Upper lobe of right lung (tissue), 1 donor: ENCODE results near the gene CNIH1. TPM values are rescaled to one million over a fixed set of nuclear protein-coding genes. Genes with fewer than 3 reads are reported as not detected.
A peak's percentile ranks its signal among the peaks of the same experiment; 100 is the strongest.
"Not testable (repeated sequence)": the region's sequence is repeated elsewhere in the genome, so short reads cannot be mapped to it uniquely, and the experiment has no call there.

Experiments used
- ATAC-seq: fragments of 200-7000 bp; cut with Tn5 transposase; one replicate; pipeline ENCODE4 v1.9.1; 2020; ENCODE audit warnings: mild to moderate bottlenecking, moderate library complexity
- DNase-seq: peaks from one replicate; pipeline ENCODE4 v3.0.0-alpha.2; 2020
- H3K27ac ChIP-seq: fragments of 200-600 bp; one replicate; pipeline ENCODE4 v1.8.0; 2022
- H3K27me3 ChIP-seq: fragments of 200-600 bp; one replicate; pipeline ENCODE4 v1.8.0; 2022; ENCODE audit warnings: mild to moderate bottlenecking
- H3K36me3 ChIP-seq: fragments of 200-600 bp; one replicate; pipeline ENCODE4 v1.8.0; 2022
- H3K4me1 ChIP-seq: fragments of 200-600 bp; one replicate; pipeline ENCODE4 v1.8.0; 2022
- H3K4me3 ChIP-seq: fragments of 200-600 bp; one replicate; pipeline ENCODE4 v1.8.0; 2022; ENCODE audit warnings: mild to moderate bottlenecking
- H3K9me3 ChIP-seq: fragments of 200-600 bp; one replicate; pipeline ENCODE4 v1.8.0; 2022
- CTCF ChIP-seq: fragments of 200-600 bp; IDR thresholded peaks from one replicate; pipeline ENCODE4 v1.8.0; 2022; ENCODE audit warnings: antibody characterized with exemption
- intact Hi-C: fragments of 100-400 bp; cut with DNase I; formaldehyde crosslinking; loops from one replicate; pipeline ENCODE4 v1.11.0; 2022
- total RNA-seq: library from RNA; stranded (reverse); fragmentation: NEBNext Ultra II Directional; extraction: Animal tissue kit (Norgen Biotek cat#: 25700); gene quantifications from one replicate; pipeline ENCODE4 v1.2.1, GENCODE V29; 2021
- donor health status: DM: no; HTN: yes; CAD: no; lungs with severe emphysema.

Gene CNIH1
- total RNA-seq, 1 donor from 2014 or later = 94.0 TPM

- no peaks in the 10 kb centered on the region for H3K27me3 ChIP-seq
- no peak for TF ChIP-seq CTCF
- H3K4me1 ChIP-seq = peaks cover 13% of the 10 kb centered on the region
- intact Hi-C loops = no loop called here
- peak overlapping the region; percentile 62 for H3K4me3 ChIP-seq
- peaks cover 8% of the 10 kb centered on the region for H3K36me3 ChIP-seq
- H3K9me3 ChIP-seq = no peaks in the 10 kb centered on the region
- no peak overlapping the region for H3K27ac ChIP-seq
- ATAC-seq (no peak), DNase-seq (no peak)
These were observed 1.1 kb downstream of the CNIH1 start for GRCh38 chr14:54440037-54440436.

- Histone ChIP-seq H3K9me3 (no peaks in the 10 kb centered on the region), H3K4me3 (no peak overlapping the region), H3K27ac (no peak overlapping the region), H3K4me1 (peaks cover 14% of the 10 kb centered on the region), H3K27me3 (no peaks in the 10 kb centered on the region), H3K36me3 (peaks cover 8% of the 10 kb centered on the region)
- ATAC-seq = no peak
- intact Hi-C loops = no loop called here
- DNase-seq = no peak
- no peak for TF ChIP-seq CTCF
These were observed 2.5 kb downstream of the CNIH1 start for GRCh38 chr14:54438703-54439102.

- H3K4me3 ChIP-seq, H3K9me3 ChIP-seq, intact Hi-C loops, H3K36me3 ChIP-seq, H3K27ac ChIP-seq, ATAC-seq, H3K27me3 ChIP-seq, DNase-seq: not testable (repeated sequence)
- H3K4me1 ChIP-seq = peaks cover 14% of the 10 kb centered on the region
These were observed 3.2 kb downstream of the CNIH1 start for GRCh38 chr14:54437954-54438353.

- ATAC-seq = no peak
These were observed 5.6 kb downstream of the CNIH1 start for GRCh38 chr14:54435500-54435981.

GRCh38 chr14:54428527-54428926 is 12.6 kb downstream of the CNIH1 start:
- intact Hi-C loops = no loop called here
- no peaks in the 10 kb centered on the region for H3K9me3 ChIP-seq
- H3K27ac ChIP-seq = no peak overlapping the region
- no peaks in the 10 kb centered on the region for H3K4me1 ChIP-seq
- ATAC-seq = no peak
- peaks cover 66% of the 10 kb centered on the region for H3K36me3 ChIP-seq
- H3K27me3 ChIP-seq = no peaks in the 10 kb centered on the region
- TF ChIP-seq CTCF = no peak
- H3K4me3 ChIP-seq = no peak overlapping the region
- no peak for DNase-seq

More at GRCh38 chr14:54435500-54435981, 5.6 kb downstream of the CNIH1 start:
- no peak for DNase-seq
- Histone ChIP-seq H3K36me3 (peaks cover 23% of the 10 kb centered on the region), H3K9me3 (no peaks in the 10 kb centered on the region), H3K27me3 (no peaks in the 10 kb centered on the region), H3K4me1 (peaks cover 14% of the 10 kb centered on the region), H3K4me3 (no peak overlapping the region), H3K27ac (no peak overlapping the region)
- intact Hi-C loops = no loop called here
- TF ChIP-seq CTCF = no peak

GRCh38 chr14:54427871-54428270 is 13.3 kb downstream of the CNIH1 start:
- intact Hi-C loops = no loop called here
- no peak for TF ChIP-seq CTCF
- H3K4me1 ChIP-seq = no peaks in the 10 kb centered on the region
- H3K27me3 ChIP-seq = no peaks in the 10 kb centered on the region
- H3K9me3 ChIP-seq = no peaks in the 10 kb centered on the region
- no peak for ATAC-seq
- no peak overlapping the region for H3K27ac ChIP-seq
- H3K36me3 ChIP-seq = peaks cover 66% of the 10 kb centered on the region
- H3K4me3 ChIP-seq = no peak overlapping the region
- no peak for DNase-seq
